ENCODE results near the gene RNU6-1.

DNA sequence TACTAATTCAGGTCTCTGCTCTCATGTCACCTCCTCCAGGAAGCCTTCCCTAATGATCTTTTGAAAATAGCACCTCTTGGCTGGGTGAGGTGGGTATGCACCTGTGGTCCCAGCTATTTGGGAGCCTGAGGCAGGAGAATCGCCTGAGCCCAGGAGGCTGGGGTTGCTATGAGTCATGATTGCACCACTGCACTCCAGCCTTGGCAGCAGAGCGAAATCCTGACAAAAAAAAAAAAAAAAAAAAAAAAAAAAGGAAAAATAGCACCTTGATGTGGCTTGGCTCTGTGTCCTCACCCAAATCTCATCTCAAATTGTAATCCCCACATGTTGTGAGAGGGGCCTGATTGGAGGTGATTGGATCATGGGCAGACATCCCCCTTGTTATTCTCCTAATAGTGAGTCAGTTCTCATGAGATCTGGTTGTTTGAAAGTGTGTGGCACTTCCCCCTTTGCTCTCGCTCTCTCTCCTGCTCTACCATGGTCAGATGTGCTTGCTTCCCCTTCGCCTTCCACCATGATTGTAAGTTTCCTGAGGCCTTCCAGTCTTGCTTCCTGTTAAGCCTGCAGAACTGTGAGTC, 11.2 kb upstream of the RNU6-1 start:
- TF ChIP-seq CTCF (IDR thresholded peaks at IDR 0.05) (no peak), EZH2 (IDR thresholded peaks at IDR 0.05; ENCODE audit: borderline replicate concordance, insufficient read depth, low read depth, low read length, poor library complexity, severe bottlenecking) (no peak)

All from B cell (primary cell).